ENCODE measurements around the gene FOCAD.

DNA sequence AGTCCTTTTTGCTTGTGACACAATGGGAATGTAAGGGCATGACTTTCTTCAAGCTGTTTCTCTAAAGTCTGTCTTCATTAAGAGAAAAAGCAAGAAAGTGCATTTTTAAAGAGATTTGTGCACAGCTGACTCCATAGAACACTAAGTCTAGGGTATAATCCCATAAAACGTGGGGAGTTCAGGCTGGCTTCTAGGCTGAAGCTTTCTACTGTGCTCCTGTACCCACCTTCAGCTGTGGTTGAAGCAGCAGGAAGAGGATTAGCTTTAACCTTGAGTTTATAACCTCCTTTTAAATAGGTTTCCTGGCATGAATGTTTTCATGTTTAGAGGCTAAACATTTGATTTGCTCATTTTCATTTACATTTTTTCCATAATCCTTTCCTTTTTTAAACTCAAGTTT is 220.9 kb downstream of the FOCAD start:
- TF ChIP-seq TAF1 (IDR thresholded peaks at IDR 0.05; ENCODE audit: borderline replicate concordance, low read depth, low read length) = no peak
- no peak for TF ChIP-seq POLR2A (IDR thresholded peaks at IDR 0.05; ENCODE audit: low read depth, low read length)
- no peak for TF ChIP-seq POLR2AphosphoS5 (IDR thresholded peaks at IDR 0.05; ENCODE audit: low read depth, low read length)
